GM19463 (cell line): ENCODE measurements around the gene FGD5.

ENCODE experiments used
- ATAC-seq: cut with Tn5 transposase; IDR thresholded peaks from one replicate; pipeline ENCODE4 v1.9.1; 2021; ENCODE audit warnings: mild to moderate bottlenecking, moderate library complexity; ENCODE audit not compliant: unreplicated experiment

Gene FGD5

DNA sequence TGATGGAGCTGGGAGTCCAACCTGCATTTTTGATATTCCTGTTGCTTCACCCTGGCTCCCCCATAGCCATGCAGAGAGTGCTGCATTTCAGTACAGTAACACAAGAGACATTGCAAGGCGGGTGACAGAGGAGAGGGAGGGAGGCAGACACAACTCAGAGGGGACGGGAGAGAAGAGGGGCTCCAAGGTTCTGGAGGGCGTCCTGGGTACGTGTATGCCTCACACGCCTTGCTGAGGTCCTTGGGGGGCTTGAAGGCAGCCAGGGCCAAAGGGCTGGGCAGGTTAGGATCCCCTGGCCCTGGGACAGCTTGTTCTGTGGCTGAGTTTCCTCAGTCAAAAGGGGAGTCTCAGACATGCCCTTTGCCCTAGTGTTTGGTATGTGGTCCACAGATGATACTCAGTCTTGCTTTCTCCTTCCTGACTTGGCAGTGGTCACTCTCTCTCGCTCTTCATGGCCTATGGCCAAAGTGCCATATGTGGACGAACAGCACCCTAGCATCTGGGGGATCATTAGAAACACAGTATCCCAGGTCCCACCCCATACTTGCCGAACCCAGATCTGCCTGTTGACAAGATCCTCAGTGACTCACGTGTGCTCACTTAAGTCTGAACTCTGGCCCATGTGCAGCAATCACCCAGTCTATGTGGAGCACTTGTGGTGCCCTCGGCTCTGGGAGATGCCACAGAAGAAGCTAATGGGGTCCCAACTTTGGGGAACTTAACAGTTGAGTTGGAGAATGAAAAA is 52.9 kb downstream of the FGD5 start:
- ATAC-seq = no peak

DNA sequence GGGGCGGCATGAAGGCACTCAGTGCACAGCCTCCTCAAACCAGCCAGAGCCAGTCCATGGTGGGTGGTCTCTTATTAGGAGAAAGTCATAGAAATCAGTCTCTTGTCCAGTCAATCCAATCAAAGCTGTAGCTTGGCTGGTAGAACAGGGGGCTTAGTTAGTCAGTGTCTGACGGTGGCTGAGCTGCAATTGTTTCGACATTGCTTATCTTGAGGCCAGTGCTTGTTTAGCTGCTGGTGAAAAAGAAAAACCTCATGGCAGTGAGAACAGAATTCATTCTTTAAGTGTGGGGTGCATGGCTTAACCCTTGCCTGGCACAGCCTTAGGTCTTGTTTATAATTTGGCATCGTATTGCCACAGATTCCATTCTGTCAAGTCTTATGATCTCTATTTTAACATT is 53.9 kb downstream of the FGD5 start:
- no peak for ATAC-seq

DNA sequence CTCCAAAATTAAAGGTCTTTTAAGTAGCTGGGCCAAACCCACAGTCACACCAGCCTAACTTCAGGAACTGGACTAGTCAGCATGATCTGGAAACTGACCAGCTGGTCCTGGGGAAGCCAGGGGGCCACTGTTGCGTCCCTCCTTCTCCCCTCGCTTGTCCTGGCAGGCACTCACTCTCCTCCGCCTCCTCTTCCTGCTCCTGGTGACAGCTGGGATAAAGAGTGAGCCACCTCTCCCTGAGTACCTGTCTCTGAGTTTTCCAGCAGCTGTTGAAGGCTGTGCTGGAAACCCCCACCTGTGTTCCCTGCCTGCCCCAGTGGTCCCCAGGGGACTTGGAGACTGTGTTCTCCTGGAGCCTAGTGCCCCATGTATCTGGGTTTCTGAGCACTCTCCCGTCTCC is 56.0 kb downstream of the FGD5 start:
- ATAC-seq = no peak

DNA sequence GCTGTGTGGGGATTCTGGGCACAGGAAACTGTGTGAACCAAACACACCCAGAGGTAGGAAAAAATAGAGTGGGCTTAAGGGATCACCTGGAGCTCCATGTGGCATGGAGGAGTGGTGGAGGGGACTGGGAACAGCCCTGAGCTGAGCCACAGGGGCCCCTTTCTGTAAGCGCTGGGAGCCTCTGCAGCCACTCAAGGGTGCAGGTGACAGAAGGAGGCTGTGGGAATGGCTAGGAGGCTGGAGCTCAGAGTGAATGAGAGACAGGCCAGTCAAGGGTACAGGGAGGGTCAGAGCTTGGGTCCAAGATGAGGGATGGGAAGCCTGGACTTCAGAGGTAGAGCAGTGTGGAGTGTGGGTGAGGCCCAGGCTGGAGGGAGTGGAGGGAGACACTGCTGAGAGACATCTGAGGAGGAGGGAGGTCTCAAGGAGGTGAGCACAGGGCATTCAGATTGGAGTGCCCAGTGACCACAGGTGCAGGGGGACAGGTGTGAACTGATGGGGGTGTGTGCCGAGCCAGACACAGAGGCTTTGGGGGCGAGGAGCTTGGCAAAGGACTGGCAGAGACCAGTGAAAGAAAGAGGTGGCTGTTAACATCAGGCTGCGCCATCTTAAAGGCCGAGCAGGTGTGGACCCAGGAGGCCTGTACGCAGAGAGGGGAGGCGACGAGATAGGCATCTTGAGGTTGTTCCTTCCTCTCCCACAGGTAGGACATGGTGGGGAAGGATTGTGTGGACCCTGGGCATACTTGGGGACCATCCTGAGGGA is 56.8 kb downstream of the FGD5 start:
- ATAC-seq = no peak

DNA sequence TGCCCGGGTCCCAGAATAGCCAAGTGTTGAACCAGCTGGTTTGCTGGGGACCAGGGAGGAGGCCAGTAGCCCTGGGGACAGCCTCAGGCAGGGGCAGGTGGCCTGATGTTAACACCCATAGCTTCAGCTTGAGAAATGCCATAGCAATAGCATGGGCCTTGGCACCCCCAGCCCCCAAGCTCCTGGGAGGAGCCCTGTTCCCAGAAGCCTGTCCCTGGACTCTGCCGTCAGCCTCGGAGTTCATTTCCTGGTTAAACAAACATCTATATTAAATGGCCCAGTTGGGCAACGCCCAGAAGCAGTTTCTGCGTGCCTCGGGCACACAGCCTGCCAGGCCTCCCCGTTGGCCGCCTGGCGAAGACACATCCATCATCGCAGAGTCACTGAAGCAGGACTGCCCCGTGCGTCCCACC is 58.2 kb downstream of the FGD5 start:
- ATAC-seq = no peak

DNA sequence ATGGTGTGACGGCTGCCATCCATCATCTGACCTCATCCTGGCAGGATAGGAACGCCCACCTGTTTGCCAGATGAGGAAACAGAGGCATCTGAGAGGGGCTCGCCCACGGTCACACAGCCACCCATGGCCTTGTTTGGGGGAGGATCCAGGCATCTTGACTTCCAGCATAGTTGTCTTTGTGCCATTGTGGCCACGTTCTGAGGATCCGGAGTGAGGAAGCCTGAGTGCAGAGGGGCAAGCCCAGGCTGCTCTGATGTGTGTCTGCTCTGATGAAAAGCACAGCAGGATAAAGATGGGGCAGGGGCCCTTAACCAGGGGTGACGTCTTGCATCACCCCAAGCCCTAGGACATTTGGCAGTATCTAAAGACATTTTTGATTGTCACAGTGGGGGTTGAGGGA is 58.7 kb downstream of the FGD5 start:
- no peak for ATAC-seq

DNA sequence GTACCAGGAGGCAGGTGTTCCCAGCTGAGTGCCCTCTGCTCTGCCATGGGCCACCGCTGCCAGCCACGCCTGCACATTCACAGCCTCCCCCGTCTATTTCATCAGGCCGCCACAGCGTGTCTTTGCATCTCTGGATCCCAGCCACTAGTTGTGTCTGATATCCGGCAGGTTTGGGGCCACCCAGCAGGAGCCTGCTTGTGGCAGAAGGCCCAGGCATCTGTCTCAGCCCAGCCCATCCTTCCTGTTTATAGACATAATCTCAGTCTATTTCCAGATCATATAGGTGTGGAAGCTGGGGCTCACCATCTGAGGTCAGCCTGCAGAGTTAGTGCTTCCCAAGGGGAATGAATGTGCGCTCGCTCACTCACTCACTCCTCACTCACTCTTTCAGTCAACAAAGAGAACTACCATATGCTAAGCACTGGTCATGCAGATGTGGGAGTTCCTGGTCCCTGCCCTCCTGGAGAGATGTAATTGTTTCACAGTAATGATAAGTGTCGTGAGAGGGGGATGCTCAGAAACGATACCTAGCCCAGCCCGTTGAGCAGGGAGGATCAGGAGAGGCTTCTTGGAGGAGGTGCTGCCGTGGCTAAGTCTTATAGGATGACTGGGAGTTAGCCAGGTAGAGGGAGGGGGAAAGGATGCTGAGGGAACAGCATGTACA is 60.6 kb downstream of the FGD5 start:
- no peak for ATAC-seq

DNA sequence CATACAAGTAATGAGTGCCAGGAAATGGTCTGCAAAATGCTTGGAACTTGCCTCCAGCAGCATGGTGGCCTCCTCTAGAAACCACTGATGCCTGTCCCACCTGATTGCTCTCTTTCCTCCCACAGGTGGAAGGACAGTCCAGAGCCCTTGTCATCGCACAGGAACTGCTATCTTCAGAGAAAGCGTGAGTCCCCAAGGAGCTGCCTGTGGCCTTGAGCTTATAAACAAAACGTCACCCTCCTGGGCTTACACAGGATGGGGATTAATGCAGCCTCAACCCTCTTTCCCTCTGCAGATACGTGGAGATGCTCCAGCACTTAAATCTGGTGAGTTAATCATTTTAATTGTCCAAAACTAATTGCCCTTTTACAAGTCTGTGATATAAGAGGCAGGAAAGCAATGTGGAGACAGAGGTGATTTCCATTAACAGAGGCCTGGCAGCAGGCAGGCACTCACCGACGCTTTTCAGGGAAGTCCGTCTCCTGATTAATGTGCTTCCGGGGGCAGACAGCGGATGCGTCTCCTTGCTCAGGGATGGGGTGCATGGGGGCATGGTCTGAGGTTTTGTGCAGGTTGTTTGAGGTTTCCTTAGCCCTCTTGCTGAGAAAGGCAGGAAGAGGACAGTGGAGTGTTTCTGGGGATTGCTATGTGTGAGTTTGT is 61.8 kb downstream of the FGD5 start:
- ATAC-seq = no peak

DNA sequence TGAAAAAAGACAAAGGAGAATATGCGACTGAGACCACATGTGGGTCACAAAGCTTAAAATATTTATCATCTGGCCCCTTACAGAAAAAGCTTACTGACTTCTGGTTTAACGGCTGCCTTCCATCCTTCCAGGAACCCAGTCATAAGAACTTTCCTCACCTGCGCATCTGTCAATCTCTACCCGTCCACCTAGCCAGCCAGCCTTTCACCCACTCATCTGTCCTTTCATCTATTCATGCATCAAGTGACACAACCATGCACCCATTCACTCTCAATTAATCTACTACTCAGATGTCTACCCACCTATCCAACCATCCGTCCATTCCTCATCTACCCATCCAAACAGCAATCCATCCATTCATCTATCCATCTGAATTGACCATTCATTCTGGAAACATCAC is 64.5 kb downstream of the FGD5 start:
- no peak for ATAC-seq

DNA sequence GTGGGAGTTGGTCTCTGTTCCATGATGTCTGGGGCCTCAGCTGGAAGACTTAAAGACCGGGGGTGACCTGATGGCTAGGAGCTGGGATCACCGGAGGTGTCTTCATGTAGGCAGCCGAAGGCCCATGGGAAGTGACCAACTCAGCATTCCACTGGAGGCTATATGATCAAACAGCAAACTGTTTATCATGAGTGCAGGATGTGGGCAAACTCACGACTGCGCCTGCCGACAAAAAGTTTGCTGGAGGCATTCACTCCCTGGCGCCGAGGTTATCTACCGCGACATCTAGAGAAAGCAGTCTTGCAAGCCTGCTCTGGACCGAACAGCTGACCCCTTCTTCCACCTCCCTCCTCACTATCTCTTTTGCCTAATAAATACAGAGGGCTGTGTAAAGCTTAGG is 65.9 kb downstream of the FGD5 start:
- no peak for ATAC-seq

DNA sequence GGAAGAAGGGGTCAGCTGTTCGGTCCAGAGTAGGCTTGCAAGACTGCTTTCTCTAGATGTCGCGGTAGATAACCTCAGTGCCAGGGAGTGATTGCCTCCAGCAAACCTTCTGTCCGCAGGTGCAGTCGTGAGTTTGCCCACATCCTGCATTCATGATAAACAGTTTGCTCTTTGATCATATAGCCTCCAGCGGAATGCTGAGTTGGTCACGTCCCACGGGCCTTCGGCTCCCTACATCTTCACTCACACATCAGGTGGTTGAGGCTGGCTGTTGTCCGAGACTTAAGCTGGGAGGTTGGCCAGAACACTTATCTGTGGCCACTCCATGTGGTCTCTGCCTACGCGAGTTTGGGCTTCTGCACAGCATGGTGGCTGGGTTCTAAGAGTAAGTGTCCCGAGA is 66.5 kb downstream of the FGD5 start:
- no peak for ATAC-seq

DNA sequence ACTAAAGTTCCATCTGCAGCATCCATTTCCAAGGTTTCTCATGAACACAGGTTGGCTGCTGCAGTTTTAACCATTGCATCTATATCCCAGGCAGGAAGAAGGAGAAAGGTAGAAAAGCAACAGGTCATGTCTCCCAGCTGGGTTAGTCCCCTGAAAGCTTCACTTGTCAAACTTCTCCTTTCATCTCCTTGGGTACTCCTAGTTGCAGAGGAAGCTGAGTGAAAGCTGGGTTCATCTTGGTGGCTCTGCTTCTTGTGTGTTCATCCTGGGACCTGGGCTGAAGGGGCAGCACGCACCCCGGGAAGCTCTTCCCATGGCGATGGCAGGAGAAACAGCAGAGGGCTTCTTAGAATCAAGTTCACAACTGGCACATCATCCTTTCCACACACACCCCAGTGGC is 67.3 kb downstream of the FGD5 start:
- ATAC-seq = no peak

DNA sequence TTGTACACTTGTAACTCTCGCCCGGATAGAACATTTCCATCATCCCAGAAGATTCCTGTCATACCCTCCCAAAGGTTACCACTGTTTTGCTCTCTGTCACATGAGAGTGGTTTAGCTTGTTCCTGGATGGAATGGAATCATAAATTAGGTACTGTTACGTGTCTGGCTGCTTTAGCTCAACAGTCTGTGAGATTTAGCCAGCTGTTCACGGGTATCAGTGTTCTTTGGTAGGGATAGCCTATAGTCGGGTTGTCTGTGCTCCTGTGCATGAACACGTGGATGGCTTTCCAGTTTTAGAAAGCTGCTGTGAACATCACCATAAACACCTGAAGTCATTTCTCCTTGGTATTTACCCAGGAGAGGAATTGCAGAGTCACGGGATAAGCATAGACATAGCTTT is 70.4 kb downstream of the FGD5 start:
- no peak for ATAC-seq

DNA sequence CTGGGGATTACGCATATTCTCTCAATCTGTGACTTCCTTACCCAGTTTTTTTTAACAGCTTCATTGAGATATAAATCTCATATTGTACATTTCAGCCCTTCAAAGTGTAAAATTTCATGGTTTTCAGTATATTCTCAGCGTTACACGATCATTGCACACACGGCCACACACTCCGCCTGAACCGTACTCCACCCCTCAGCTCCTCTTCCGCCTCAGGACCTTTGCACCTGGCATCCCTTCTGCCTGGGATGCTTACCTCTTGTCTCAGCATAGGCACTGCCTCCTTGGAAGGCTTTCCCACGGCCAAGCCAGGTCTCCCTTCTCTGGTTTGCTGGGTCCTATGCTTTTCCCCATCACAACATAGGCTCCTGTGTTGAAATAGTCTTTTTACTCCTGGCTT is 71.2 kb downstream of the FGD5 start:
- ATAC-seq = no peak

DNA sequence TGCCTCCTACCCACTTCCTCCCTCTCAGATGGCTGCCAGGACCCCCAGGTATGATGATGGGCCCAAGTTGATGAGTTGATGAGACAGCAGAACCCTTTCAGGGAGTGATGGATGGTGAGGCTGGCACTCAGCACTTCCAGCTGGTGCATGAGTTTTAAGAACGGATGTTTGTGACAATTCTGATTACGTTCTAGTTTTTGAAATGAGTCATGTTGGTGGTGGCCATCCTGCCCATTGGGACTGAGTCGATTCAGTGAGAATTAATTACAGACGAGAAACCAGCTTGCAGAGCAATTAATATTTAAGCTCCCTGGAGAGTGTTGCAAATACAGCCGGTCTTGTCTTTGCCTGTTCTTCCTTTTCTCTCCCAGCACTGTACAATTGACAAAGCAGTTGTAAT is 71.7 kb downstream of the FGD5 start:
- ATAC-seq = peak; percentile 95

DNA sequence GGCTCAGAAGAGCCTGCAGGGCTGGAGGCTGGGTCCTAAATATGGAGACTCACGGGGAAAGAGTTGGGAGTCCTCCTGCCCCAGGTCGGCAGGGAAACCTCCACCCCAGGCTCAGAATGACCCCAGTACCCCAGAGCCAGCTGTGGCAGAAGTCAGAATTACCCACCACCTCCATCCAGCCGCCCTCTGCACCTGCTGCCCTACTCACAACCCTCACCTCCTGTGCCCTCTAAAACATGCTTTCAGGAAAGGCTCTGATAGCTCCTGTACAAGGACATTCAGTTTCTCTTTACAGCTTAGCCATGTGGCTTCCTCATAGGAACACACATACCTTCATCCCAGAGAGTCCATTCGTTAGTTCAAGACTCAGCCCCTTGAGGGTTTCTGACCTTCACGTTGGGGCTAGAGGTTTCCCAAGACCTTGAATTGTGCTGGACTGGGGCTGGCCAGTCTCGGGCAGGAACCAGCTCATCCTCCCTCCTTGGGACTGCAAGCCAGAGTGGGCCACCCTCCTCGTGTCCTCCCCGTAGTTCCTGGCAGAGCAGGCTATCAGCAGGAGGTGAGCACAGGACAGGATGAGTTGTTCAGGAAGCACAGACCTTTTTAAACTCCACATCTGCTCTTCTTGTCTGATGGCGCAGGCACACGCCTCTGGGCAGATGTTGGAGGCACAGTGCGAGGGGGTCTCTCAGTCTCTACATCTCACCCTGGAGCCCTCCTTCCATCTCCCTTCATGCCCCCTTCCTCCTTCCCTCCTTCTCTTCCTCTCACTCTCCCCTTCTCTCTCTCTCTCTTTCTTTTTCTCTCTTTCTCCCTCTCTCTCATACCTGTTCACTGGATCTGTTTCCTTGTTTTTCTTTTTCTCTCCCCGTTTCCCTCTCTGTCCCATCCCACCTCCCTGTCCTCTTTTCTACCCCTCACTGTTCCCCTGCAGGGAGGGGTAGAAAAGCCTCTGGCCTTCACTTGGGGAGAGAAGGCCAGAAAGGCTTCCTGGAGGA is 72.7 kb downstream of the FGD5 start:
- no peak for ATAC-seq

DNA sequence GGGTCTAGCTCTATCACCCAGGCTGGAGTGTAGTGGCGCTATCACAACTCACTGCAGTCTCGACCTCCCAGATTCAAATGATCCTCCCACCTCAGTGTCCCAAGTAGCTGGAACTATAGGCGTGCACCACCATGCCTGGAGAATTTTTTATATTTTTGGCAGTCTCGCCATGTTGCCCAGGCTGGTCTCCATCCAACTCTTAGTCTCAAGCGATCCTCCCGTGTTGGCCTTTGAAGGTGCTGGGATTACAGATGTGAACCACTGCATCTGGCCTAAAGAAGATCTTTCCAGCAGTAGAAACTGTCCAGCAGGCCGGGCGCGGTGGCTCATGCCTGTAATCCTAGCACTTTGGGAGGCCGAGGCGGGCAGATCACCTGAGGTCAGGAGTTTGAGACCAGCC is 73.5 kb downstream of the FGD5 start:
- ATAC-seq = no peak

DNA sequence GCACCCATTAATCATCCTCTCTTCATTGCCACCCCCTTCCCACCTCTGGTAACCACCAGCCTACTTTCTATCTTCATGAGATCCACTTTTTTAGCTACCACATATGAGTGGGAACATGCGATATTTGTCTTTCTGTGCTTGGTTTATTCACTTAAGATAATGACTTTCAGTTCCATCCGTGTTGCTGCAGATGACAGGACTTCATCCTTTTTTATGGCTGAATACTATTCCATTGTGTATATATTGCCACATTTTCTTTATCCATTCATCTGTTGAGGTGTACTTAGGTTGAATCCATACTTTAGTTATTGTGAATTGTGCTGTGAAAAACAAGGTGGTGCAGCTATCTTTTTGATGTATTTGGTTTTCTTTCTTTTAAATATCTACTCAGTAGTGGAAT is 75.3 kb downstream of the FGD5 start:
- no peak for ATAC-seq

DNA sequence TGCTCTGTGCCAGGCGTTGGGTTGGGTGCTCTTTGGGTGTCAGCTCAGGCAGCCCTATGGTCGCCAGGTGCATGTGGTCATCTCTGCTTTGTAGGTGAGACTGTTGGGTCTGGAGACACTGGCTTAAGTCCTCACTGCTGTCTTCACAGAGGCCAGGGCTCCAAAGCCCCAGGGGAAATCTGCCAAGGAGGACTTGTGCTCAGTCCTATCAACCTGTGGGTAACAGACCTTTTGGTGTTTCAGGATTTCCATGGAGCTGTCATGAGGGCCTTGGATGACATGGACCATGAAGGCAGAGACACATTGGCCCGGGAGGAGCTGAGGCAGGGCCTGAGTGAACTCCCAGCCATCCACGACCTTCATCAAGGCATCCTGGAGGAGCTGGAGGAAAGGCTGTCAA is 78.5 kb downstream of the FGD5 start:
- no peak for ATAC-seq

DNA sequence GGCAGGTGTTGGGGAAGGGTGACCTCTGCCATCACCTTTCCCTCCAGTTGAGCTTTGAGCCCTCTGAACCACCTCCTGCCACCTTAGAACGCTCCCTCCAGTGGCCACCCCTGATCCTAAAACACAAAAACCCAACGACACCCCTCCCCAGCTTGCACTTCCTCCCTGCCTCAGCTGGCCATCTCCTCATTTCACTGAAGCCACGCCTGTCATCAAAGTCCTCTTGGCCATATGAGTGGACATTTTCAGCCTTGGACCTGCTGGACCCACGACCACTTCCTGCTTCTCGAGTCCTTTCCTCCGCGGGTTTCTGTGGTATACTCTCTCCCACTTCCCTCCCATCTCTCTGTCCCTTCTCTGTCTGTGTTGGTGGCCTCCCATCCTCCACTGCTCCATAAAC is 80.2 kb downstream of the FGD5 start:
- no peak for ATAC-seq
